ENCODE measurements around the gene COL26A1. TPM values are rescaled to one million over a fixed set of nuclear protein-coding genes. Genes with fewer than 3 reads are reported as not detected.
A peak's percentile ranks its signal among the peaks of the same experiment; 100 is the strongest.

Gene COL26A1
- total RNA-seq (2021) (0.20 and 0.38 TPM in 2 replicates), Bru-seq, nascent RNA (percentile 16 among the genes with signal in this experiment), BruChase-seq, experiment 1, labeled RNA remaining after a 2-hour chase (percentile 14 among the genes with signal in this experiment), BruChase-seq, experiment 2, labeled RNA remaining after a 6-hour chase (percentile 11 among the genes with signal in this experiment)
- long read RNA-seq: 0 reads

- H3K9me3 ChIP-seq (ENCODE audit: insufficient read depth, low read depth): no peaks in the 10 kb centered on the region
- no peaks in the 10 kb centered on the region for H3K4me1 ChIP-seq (replicated peaks; ENCODE audit: insufficient read depth)
- H2AFZ ChIP-seq: peak within 1 kb of the TSS; percentile 71; the same call in 1 of the 2 replicates
- no peaks in the 10 kb centered on the region for H3K9me2 ChIP-seq (ENCODE audit: insufficient read depth)
- H4K20me1 ChIP-seq (ENCODE audit: insufficient read depth): no peaks in the 10 kb centered on the region
- no peaks in the 10 kb centered on the region for H3K79me2 ChIP-seq (ENCODE audit: low read depth)
- H3F3A ChIP-seq (ENCODE audit: insufficient read depth, low read depth): no peaks in the 10 kb centered on the region; the same call in 1 of the 2 replicates
- ChIA-PET CTCF (interaction anchor here (0.6 to 0.7 kb wide), 5 partner anchors 29 to 148 kb away, joined by 4 to 16 read pairs (median 12); no protein-coding TSS in a partner anchor), POLR2A (ENCODE audit: unreplicated experiment) (no interaction called here)
- DNase-seq: peak in 1 of 2 experiments; percentile 37
- H3K36me3 ChIP-seq (ENCODE audit: low read depth): no peaks in the 10 kb centered on the region
- TF ChIP-seq EZH2 (IDR thresholded peaks at IDR 0.05; ENCODE audit: low read depth) (no peak), CTCF (conservative IDR thresholded peaks at IDR 0.05) (no peak)
- peak within 1 kb of the TSS; percentile 64 for H3K4me2 ChIP-seq
- H3K27ac ChIP-seq: no peak within 1 kb of the TSS
- no TSS peak for BruUV-seq (replicated peaks)
- peak within 1 kb of the TSS; percentile 34; the same call in 1 of the 2 replicates for H3K4me3 ChIP-seq
- intact Hi-C loops (cut with micrococcal nuclease; ENCODE audit: unreplicated experiment): loop anchor here (5.0 kb wide), 2 partner anchors 50 to 910 kb away; no protein-coding TSS in a partner anchor
- H3K27me3 ChIP-seq (ENCODE audit: insufficient read depth, low read depth): no peaks in the 10 kb centered on the region
Observed at GRCh38 chr7:101362334-101363195, at the start of gene COL26A1. Gene COL26A1, plus strand, starts transcription at chr7:101362875. Its CDS starts 158 bp downstream, at chr7:101363033.

GRCh38 chr7:101315336-101315735 is 47.3 kb upstream of the COL26A1 start:
- no peak overlapping the region for H3K4me2 ChIP-seq
- no peaks in the 10 kb centered on the region for H4K20me1 ChIP-seq (ENCODE audit: insufficient read depth)
- TF ChIP-seq EZH2 (IDR thresholded peaks at IDR 0.05; ENCODE audit: low read depth) (no peak), CTCF (conservative IDR thresholded peaks at IDR 0.05) (peak; percentile 78)
- H3F3A ChIP-seq (ENCODE audit: insufficient read depth, low read depth): peaks cover 18% of the 10 kb centered on the region; the same call in 1 of the 2 replicates
- intact Hi-C loops (cut with micrococcal nuclease; ENCODE audit: unreplicated experiment): no loop called here
- no peak overlapping the region for H3K4me3 ChIP-seq
- BruUV-seq (replicated peaks): no TSS peak
- H3K9me2 ChIP-seq (ENCODE audit: insufficient read depth): no peaks in the 10 kb centered on the region
- H3K27ac ChIP-seq: no peak overlapping the region
- H3K4me1 ChIP-seq (replicated peaks; ENCODE audit: insufficient read depth): no peaks in the 10 kb centered on the region
- POLR2A ChIA-PET (ENCODE audit: unreplicated experiment): interaction anchor here (0.7 kb wide), 1 partner anchor 17 kb away, joined by 10 read pairs; no protein-coding TSS in a partner anchor
- H2AFZ ChIP-seq: no peak overlapping the region
- no peaks in the 10 kb centered on the region for H3K79me2 ChIP-seq (ENCODE audit: low read depth)
- no peaks in the 10 kb centered on the region for H3K27me3 ChIP-seq (ENCODE audit: insufficient read depth, low read depth)
- no peaks in the 10 kb centered on the region for H3K9me3 ChIP-seq (ENCODE audit: insufficient read depth, low read depth)
- 0 out of 2 replicates have a peak, but pooled peaks cover 14% of the 10 kb centered on the region for H3K36me3 ChIP-seq (ENCODE audit: low read depth)
- DNase-seq: peak in 1 of 2 experiments; percentile 21
- CTCF ChIA-PET: interaction anchor here (0.6 kb wide), 2 partner anchors 170 to 996 kb away, joined by 3 to 4 read pairs; no protein-coding TSS in a partner anchor

GRCh38 chr7:101319401-101319800 is 43.3 kb upstream of the COL26A1 start:
- no peak overlapping the region for H3K27ac ChIP-seq
- H4K20me1 ChIP-seq (ENCODE audit: insufficient read depth): no peaks in the 10 kb centered on the region
- H3K4me1 ChIP-seq (replicated peaks; ENCODE audit: insufficient read depth): peaks cover 5% of the 10 kb centered on the region; the same call in 1 of the 2 replicates
- CTCF ChIA-PET: no interaction called here
- no peak overlapping the region for H2AFZ ChIP-seq
- no TSS peak for BruUV-seq (replicated peaks)
- H3K9me3 ChIP-seq (ENCODE audit: insufficient read depth, low read depth): no peaks in the 10 kb centered on the region
- no peak for DNase-seq
- no peak overlapping the region for H3K4me2 ChIP-seq
- peaks cover 7% of the 10 kb centered on the region; the same call in 1 of the 2 replicates for H3F3A ChIP-seq (ENCODE audit: insufficient read depth, low read depth)
- 0 out of 2 replicates have a peak, but pooled peaks cover 5% of the 10 kb centered on the region for H3K36me3 ChIP-seq (ENCODE audit: low read depth)
- H3K27me3 ChIP-seq (ENCODE audit: insufficient read depth, low read depth): no peaks in the 10 kb centered on the region
- intact Hi-C loops (cut with micrococcal nuclease; ENCODE audit: unreplicated experiment): no loop called here
- TF ChIP-seq EZH2 (IDR thresholded peaks at IDR 0.05; ENCODE audit: low read depth) (no peak), CTCF (conservative IDR thresholded peaks at IDR 0.05) (no peak)
- POLR2A ChIA-PET (ENCODE audit: unreplicated experiment): interaction anchor here (0.6 kb wide), 2 partner anchors 49 to 84 kb away, joined by 6 to 11 read pairs; no protein-coding TSS in a partner anchor
- no peak overlapping the region for H3K4me3 ChIP-seq
- H3K79me2 ChIP-seq (ENCODE audit: low read depth): peaks cover 6% of the 10 kb centered on the region; the same call in 1 of the 2 replicates
- no peaks in the 10 kb centered on the region for H3K9me2 ChIP-seq (ENCODE audit: insufficient read depth)

Measured in PC-9 (cell line).